Right lung (tissue), 10 donors: ENCODE measurements around the gene ZNG1C. TPM values are rescaled to one million over a fixed set of nuclear protein-coding genes. Genes with fewer than 3 reads are reported as not detected.
"Not testable (repeated sequence)": the region's sequence is repeated elsewhere in the genome, so short reads cannot be mapped to it uniquely, and the experiment has no call there.

Source experiments
- DNase-seq, 2 donors: peaks; one replicate each; pipeline ENCODE4 v3.0.0-alpha.2; 2013
- long read RNA-seq, 8 donors: transcript quantifications; one replicate each; lab custom pipeline, GENCODE V29; 2026
- polyA plus RNA-seq, 5 donors: library from polyadenylated mRNA; unstranded; fragments of 120-200 nt; gene quantifications; one replicate each; pipeline versions ENCODE4 v1.2.1 to v1.2.3, GENCODE V29; 2013; ENCODE audit warnings: inconsistent platforms in 1 of 5, low replicate concordance in 1 of 5; ENCODE audit not compliant: insufficient read length in 5 of 5, insufficient read depth in 1 of 5

The ZNG1C gene
- 10 to 100 TPM; 21.7 to 26.5 (median 25.8) TPM for polyA plus RNA-seq
- long read RNA-seq, donor 1, transcript CBWD3-206 (3 exons, 1,736 nt), result major isoform, 14 of 19 reads
- long read RNA-seq, donor 1, partial matches to known transcripts, result 5 of 19 reads
- long read RNA-seq, donor 1, other reads (novel, unspliced or antisense), result 0 of 19 reads
- long read RNA-seq, donor 2, partial matches to known transcripts, result 0 of 3 reads
- long read RNA-seq, donor 2, other reads (novel, unspliced or antisense), result 0 of 3 reads
- long read RNA-seq, donor 3, partial matches to known transcripts, result 7 of 11 reads
- long read RNA-seq, donor 3, other reads (novel, unspliced or antisense), result 0 of 11 reads
- long read RNA-seq, donor 4, partial matches to known transcripts, result 0 of 3 reads
- long read RNA-seq, donor 4, other reads (novel, unspliced or antisense), result 0 of 3 reads
- long read RNA-seq, donor 5, transcript CBWD3-206 (3 exons, 1,736 nt), result major isoform, 6 of 14 reads
- long read RNA-seq, donor 5, partial matches to known transcripts, result 7 of 14 reads
- long read RNA-seq, donor 5, other reads (novel, unspliced or antisense), result 0 of 14 reads
- long read RNA-seq, donor 6, partial matches to known transcripts, result 0 of 4 reads
- long read RNA-seq, donor 6, other reads (novel, unspliced or antisense), result 0 of 4 reads
- long read RNA-seq, donor 7, transcript CBWD3-206 (3 exons, 1,736 nt), result major isoform, 13 of 13 reads
- long read RNA-seq, donor 7, partial matches to known transcripts, result 0 of 13 reads
- long read RNA-seq, donor 7, other reads (novel, unspliced or antisense), result 0 of 13 reads
- long read RNA-seq, donor 8, result 0 reads

DNA sequence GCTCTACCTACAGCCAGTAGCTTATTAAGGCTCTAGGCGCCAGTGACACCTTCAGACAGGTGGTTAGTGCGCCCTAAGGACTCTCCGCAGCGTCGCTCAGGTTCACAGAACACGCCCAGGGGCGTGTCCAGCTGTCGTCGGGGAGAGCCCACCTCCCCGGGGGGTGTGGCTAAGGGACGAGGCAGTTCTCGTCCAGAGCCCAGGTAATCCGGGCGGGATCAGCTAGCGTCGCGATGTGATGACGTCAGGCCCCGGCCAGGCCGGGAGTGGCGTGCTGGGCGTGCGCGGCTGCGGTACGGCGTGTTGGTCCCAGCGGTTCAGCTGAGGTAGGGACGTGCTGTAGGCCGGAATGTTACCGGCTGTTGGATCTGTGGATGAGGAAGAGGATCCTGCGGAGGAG, at the start of gene ZNG1C:
ZNG1C (plus strand) TSS at position 301 of the 400 bp plus-strand sequence; CDS start at position 350, 49 bp downstream.
- not testable (repeated sequence) for DNase-seq

DNA sequence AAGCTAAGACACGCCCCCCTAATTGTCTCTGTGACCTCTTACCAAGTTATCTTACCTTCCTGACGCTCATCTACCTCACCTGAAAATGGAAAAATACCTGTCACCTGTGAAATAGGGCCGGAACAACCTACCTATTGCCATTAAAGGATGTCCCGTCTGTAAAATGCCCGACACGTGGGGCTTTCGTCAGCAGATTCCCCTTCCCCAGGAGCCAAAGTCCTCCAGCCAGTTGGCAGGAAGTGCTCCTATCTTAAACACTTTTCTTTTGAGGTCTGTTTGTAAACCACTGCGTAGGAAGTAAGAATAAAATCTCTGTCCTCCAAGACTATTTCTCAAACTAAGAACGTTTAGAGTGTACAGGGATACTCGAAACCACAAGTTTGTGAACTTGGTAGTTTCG, 654 bp downstream of the ZNG1C start:
- not testable (repeated sequence) for DNase-seq

- not testable (repeated sequence) for DNase-seq
Observed at GRCh38 chr9:68281041-68281440, 39.3 kb downstream of the ZNG1C start.

GRCh38 chr9:68302567-68302966, 60.8 kb downstream of the ZNG1C start, which contains the start of gene FOXD4L3:
Gene FOXD4L3 (plus strand): TSS chr9:68302867. CDS start chr9:68302952, 85 bp downstream.
- DNase-seq, result not testable (repeated sequence)

DNA sequence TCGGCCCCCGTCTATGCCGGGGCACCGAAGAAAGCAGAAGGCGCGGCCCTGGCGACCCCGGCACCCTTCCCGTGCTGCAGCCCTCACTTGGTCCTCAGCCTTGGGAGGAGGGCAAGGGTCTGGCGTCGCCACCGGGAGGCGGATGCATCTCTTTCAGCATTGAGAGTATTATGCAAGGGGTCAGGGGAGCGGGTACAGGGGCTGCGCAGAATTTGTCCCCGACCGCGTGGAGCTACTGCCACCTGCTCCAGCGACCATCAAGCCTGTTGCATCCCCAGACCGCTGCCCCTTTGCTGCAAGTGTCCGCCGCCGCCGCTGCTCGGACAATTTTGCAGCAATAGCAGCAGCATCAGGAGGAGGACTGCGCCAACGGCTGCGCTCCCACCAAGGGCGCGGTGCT, 62.0 kb downstream of the ZNG1C start:
- not testable (repeated sequence) for DNase-seq

DNA sequence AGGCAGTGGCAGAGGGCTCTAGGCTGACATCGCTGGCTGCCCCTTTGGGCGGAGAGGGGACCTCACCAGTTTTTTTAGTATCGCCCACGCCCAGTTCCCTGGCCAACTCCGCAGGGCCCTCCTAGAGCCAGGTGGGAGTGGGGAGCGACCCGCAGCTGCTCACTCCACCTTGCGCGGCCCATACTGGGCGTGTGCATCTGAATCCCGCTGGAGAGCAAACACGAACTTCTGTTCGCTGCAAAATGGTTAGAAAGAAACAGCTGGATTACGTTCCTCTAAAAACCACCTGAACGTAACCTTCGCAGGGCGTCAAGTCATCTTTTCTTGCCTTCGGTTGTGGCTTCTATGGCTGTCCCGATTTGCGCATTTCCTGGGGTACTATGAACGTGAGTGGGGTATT, 62.4 kb downstream of the ZNG1C start:
- DNase-seq, result not testable (repeated sequence)

DNA sequence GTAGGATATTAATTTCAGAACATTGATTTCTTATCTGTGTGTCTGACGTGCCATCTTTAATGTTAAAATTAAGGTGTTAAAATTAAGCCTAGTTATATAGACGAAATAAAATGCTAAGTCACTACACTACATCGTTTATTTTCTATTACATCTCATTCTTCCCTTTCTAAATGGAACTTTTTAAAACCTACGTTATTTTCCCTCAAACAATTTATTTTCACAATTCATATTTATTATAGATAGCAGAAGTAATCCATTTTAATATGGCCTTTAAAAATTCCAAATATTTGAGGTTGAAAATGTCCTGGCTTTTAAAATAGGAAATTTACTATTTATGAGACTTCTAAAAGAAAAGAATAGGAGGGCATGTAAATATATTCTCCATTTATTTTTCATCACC, 63.0 kb downstream of the ZNG1C start:
- DNase-seq, result not testable (repeated sequence)

DNA sequence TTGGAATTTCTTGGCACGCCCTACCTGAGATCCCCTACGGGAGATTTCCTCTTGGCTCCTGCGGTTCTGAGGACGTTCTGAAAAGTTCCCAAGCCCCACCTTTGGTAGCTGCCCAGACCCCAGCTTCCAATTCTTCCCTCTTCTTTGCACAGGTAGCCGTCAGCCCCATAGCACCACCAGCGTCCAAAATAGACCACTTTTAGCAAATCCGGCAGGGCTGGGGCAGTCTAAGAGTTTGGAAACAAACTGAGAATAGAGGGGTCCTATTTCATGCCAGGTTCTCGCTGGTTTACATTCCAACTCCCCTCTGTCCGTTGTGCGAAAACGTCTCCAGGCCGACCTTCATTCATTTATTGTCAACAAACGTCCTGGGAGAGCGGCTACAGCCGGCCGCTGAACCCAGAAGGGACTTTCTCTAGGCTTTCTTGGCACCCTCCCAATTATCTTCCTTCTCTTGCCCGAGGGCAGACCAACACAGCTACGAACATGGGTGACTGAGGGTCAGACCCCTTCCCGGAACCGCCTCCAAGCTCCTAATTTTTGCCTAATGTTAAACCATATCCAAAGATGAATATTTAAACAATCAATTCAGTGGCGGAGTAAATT, 64.0 kb downstream of the ZNG1C start:
- not testable (repeated sequence) for DNase-seq

GRCh38 chr9:68306391-68306964, 64.7 kb downstream of the ZNG1C start:
- not testable (repeated sequence) for DNase-seq

GRCh38 chr9:68307127-68307526, 65.3 kb downstream of the ZNG1C start:
- not testable (repeated sequence) for DNase-seq

GRCh38 chr9:68307654-68308053, 65.9 kb downstream of the ZNG1C start:
- DNase-seq, result not testable (repeated sequence)

DNA sequence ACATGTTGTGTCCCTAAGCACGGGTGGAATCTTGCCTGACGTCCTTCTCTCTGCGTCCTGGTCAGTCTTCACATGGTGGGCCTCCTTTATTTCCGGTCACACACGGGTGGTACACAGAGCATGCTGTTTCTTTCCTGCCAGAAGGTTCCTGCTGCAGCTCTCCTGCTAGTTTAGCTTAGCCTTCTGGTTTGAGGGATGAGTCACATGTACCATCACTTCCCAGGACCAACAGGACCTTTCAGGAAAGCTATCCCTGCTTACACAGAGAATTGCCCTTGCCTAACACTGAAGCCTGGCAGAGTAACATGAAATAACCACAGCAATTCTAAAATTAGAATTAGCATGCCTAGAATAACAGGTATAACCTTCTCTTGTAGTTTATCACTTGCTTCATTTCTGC, 69.4 kb downstream of the ZNG1C start:
- DNase-seq, result not testable (repeated sequence)

GRCh38 chr9:68318209-68318608, 76.4 kb downstream of the ZNG1C start:
- DNase-seq, result not testable (repeated sequence)

- not testable (repeated sequence) for DNase-seq
Observed at GRCh38 chr9:68323749-68324148, 82.0 kb downstream of the ZNG1C start.

DNA sequence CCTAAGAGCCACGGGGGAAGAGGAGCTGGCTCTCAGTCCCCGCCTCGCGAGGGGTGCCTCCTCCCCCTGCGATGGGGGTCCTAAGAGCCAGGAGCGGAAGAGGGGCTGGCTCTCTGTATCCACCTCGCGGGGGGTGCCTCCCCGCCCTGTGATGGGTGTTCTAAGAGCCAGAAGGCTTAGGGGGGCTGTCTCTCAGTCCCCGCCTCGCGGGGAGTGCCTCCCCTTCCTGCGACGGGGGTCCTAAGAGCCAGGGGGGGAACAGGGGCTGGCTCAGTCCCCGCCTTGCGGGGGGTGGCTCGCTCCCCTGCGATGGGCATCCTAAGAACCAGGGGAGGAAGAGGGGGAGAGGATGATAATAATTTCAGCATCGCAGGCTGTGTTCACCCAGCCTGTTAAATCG, 82.7 kb downstream of the ZNG1C start:
- DNase-seq, result not testable (repeated sequence)

DNA sequence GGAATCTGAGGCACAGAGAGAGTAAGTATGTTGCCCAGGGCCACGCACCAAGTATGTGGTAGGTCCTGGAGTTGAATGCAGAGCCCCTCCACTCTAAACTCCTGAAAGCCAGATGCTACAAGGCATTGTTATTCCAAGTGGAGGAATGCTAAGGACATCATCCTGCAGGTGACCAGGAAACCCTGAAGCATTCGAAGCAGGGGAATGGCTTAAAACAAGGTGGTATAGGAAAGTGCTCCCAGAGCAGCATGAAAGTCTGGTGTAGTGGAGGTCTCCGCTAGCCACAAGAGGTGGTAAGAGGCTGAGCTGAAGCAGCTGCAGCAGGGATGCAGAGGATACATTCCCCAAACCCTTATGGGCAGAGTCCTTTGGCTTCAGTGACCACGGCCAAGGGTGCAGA, 87.3 kb downstream of the ZNG1C start:
- not testable (repeated sequence) for DNase-seq

DNA sequence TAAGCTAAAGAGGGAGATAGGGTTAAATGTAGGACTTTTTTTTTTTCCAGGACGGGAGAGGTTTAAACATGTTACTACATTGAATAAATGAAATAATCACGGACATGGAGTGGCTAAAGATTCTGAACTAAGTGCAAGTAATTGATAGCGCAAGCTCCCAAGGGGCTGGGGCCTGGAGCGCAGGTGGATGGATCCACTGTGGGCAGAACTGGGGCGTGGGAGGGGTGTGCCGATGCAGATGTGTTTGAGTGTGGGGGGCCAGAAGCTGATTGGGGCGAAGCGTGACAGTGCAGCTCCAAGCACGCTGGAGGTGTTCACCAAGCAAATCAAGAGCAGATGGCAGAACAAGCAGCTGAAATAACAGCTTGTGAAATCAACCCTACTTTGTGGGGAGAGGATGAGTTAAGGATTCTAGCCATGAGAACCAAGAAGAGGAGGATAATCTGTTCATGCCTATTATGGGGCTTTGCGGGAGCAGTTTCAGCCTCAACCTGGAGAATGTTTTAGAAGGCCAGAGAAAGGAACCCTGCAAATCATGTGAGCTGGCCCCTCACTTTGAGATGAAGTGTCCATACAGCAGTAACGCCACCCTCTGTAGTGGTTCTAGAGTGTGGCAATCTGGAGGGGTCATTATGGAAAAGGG, 88.9 kb downstream of the ZNG1C start:
- DNase-seq, result not testable (repeated sequence)

- not testable (repeated sequence) for DNase-seq
Observed at GRCh38 chr9:68332122-68332521, 90.3 kb downstream of the ZNG1C start.

- not testable (repeated sequence) for DNase-seq
Observed at GRCh38 chr9:68335935-68336334, 94.2 kb downstream of the ZNG1C start.

DNA sequence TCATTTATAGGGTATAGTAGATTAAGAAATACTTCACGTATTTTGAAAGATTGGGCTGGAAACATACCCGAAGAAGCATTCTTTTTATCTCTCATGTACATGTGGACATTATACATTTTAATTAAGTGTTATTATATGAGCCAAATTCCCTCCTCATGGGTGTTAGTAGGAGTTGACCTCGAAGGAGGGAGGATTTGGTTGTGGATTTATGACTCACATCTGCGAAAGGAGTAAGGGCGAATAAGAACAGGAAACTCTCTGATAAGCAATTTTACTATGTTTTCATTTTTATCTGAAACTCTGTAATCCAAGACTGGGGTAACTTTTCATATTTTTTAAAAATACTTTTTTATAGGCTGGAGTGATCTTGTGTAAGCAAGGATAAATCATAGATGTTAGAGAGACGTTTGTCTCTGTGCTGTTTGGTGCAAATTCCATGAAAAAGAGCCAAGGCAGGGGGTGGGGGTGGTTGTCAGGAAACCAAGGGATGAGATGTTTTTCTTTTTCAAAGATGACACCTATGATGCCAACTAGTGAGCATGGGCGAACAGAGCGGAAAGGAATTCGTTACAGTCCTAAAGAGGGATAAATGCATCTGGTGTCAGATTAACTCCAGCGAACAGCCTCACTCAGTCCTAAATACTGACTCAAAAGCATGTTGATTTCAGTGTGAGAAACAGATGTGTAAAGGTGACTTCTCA, 95.0 kb downstream of the ZNG1C start:
- DNase-seq, result not testable (repeated sequence)
